Suppressor macrophage treated with lipopolysaccharide for 4 hours (primary cell): Measurements from ENCODE around the gene C2orf42.
"Not testable (repeated sequence)": the region's sequence is repeated elsewhere in the genome, so short reads cannot be mapped to it uniquely, and the experiment has no call there.

Source experiments
- DNase-seq: peaks from one replicate; pipeline ENCODE4 v3.0.0-alpha.2; 2020

Gene C2orf42

GRCh38 chr2:70131344-70132143, 59.3 kb downstream of the C2orf42 start:
- DNase-seq: not testable (repeated sequence)

GRCh38 chr2:70128005-70128404, 62.8 kb downstream of the C2orf42 start:
- no peak for DNase-seq

GRCh38 chr2:70126413-70126812, 64.4 kb downstream of the C2orf42 start:
- DNase-seq: peak; percentile 61

GRCh38 chr2:70125498-70125898, 65.3 kb downstream of the C2orf42 start:
- no peak for DNase-seq

DNA sequence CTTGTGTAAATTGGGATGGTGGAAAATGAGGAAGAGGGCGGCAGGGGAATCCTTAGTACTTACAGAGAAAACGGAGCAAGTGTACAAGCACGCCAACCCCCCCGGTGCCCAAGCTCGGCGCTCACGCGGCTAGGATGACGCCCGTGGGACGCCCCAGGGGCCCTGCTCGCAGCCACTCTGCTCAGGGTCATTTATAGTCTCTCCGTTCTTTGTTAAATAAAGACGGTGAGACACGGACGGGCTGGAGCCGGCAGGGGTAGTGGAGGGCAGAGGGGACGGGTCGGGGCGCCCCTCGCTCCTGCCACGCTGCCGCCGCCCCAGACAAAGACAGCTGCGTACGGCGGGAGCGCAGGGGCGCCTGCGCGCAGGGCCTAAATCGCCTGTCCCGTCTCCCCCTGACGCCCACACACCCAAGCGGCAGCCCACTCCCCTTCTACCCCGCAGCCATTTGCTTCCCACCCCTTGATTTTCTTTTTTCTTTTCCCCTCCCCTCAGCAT, 65.8 kb downstream of the C2orf42 start:
- DNase-seq: peak; percentile 84

GRCh38 chr2:70123829-70124116, 67.0 kb downstream of the C2orf42 start:
- DNase-seq: no peak

DNA sequence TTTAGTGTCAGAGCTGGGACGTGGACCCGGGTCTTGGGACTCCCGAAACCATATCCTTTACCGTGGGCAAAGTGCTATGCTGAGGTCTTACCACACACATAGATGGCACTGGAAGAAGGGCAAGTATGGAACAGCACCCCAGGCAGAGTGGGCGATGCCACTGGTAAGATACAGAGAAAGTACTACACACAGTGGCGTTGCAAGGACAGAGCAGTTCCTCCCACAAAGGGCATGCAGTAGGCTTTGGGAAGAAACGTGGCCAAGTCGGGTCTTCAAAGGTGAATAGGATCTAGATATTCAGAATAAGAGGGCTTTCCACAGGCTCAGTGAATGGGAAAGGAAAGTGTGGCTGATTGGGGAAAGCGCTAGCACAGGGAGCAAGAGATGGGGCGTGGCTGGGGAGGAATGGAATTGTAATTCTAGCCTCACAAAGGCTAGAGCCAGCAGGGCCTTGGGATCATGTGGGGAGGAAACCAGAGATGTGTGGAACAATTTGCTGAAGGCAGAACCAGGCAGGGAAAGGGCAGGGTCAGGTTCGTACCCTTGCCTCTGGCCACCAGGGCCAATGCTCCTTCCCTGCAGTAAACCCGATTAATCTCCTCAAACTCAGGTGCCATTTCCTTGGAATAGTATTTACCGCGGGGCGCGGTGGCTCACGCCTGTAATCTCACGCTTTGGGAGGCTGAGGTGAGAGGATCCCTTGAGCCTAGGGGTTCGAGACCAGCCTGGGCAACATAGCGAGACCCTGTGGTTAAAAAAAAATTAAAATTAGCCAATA, 67.6 kb downstream of the C2orf42 start:
- no peak for DNase-seq

GRCh38 chr2:70122470-70122869, 68.3 kb downstream of the C2orf42 start:
- DNase-seq: no peak

DNA sequence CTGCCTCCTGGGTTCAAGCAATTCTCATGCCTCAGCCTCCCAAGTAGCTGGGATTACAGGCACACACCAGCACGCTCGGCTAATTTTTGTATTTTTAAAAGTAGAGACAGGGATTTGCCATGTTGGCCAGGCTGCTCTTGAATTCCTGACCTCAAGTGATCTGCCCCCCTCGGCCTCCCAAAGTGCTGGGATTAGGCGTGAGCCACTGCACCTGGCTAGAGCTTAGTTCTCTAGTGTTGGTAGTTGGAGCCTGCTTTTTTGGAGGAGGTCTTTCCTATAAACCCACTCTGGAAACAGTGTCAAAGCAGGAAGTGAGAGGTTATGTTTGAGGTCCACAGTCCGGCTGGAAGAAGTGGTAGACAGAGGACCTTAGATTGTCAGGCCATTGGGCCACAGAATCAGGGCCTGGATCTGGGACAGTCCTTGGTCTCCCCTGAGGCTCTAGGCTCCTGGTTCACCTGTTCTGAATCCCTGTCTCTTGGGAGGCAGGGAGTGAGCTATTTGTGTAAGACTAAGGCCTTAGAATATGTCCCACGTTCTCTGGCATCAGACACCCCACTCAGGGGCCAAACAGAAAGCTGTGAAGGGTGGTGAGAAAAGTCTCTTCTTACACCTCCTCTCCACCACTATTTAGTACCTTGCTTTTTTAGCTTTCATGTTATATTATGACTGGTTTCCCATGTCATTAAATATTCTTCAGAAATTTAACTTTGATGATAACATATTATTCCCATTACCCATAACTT, 69.0 kb downstream of the C2orf42 start:
- no peak for DNase-seq

DNA sequence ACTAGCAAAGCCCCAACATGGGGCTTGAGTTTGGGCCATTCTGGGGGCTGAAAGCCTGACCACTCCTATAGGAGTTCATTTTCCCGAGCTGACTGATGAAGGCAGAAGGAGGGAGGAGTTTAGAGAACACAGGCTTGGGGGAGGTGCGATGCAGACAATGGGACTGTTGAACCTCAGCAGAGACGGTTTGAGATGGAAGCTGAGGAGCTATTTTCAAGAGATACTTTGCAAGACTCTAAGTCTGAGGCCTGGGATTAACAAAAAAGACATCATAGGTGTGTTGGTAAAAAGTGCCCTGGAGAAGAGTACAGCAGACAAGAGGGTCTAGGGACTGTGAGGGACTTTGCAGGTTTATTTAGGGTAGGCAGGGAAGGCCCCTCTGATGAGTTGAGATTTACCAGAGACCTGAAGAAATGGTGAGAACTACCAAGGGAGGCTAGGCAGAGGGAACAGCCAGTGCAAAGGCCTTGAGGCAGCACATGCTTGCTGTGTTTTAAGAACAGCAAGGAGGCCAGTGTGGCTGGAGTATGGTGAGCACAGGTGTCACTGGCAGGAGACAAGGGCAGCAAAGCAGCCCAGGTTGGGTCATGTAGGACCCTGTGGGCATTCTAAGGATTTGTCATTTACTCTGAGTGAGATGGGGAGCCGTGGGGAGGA, 71.9 kb downstream of the C2orf42 start:
- no peak for DNase-seq

- DNase-seq: no peak
Measured at GRCh38 chr2:70116936-70117552, 73.8 kb downstream of the C2orf42 start.

DNA sequence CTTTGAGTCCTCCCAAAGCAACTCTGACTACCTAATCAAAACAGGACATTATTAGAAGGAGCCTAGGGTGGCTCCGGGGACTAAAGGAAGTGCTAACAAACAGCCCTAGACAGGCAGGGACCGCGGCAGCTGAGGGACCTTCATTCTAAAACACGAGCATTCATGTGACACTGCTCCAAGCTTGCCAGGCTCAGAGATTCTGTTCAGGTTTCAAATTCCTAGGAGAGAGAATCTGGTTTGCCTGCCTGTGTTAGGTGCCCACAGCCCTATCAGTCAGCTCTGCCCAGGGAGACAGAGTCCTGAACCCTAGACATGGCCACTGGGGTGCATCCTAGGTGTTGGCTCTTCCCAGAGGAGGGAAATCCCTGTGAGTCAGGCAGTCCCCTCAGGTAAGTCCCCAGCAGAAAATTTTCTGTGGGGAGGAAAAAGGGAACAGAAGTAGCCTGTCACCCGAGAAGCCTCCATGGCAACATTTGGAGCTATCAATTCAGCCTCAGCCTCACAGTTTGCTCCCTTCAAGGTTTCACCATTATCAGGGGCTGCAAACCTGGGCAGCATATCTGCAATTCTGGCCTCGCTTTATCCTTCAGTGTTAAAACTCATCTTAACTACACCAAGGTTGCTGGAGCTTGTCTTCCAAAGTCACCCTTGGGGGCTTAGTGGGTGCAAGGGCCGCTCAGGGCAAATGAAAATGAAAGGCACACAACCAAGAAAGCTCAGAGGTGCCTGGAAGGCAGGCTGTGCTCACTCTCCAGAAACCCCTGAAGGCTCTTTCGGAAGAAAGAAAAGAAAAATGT, 75.0 kb downstream of the C2orf42 start:
- peak; percentile 70 for DNase-seq

DNA sequence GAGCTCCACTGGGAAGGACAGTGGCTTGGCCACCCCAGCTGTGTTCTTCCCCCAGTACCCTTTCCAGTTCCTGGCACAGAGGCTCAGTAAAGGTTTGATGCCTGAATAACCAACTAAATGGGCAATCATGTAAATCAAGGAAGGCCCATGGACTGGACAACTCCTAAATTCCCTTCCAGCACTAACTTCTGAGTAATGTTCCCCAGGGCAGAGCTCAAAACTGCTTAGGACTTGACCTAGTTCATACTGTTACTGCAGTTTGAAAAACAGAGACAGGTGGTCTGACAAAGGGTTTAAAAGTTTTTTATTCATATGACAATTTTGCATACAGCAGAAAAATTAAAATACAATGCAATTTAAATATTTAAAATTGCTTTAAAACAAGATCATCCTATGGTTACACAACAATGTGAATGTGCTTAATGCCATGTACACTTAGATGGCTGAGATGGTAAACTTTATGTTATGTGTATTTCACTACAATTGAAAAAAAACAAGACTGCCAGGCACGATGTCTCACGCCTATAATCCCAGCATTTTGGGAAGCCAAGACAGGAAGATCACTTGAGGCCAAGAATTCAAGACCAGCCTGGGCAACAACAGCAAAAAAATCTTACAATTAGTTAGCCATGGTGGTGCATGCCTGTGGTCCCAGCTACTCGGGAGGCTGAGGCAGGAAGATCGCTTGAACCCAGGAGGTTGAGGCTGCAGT, 77.3 kb downstream of the C2orf42 start:
- DNase-seq: no peak

DNA sequence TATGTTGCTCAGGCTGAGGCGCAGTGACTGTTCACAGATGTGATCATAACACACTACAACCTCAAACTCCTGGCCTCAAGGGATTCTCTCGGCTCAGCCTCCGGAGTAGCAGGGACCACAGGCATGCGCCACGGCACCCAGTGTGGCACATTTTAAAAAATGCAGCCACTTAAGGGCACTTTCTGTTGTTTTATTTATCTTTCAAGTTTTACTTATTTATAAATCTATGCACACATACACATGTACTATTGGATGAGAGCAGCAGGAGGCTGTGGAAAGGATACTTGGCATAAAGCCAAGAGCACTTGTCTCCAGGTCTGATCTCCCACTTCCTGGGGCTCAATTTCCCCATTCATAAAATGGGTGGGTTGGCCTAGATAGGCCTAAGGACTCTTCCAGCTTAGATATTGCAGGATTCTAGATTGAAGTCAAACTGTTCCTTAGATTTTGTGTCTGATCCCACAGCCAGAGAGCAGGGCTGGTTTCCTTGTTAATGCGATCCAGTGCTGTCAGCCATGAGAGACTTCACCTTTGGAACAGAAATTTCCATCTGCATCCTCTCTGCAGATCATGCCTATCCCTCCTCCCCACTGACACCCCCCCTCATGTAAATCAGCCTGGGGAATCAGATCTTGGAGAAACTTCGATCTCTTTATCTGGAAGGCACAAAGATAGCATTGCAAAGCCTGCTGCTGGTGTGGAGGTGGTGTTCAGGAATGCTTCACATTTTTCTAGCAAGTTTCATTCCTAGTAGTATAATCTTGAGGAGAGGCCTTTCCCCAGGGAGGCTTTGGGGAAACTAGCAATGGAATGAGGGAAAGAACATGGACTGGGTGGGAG, 78.8 kb downstream of the C2orf42 start:
- no peak for DNase-seq

GRCh38 chr2:70110397-70110796, 80.4 kb downstream of the C2orf42 start:
- DNase-seq: not testable (repeated sequence)

DNA sequence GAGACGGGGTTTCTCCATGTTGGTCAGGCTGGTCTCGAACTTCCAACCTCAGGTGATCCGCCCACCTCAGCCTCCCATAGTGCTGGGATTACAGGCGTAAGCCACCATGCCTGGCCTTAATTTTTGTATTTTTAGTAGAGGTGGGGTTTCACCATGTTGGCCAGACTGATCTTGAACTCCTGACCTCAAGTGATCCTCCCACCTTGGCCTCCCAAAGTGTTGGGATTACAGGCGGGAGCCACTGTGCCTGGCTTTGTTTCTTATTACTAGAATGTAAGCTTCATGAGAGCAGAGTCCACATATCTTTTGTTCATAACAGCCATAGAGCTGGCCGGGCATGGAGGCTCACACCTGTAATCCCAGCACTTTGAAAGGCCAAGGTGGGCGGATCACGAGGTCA, 84.7 kb downstream of the C2orf42 start:
- DNase-seq: not testable (repeated sequence)

GRCh38 chr2:70104231-70105111, 86.3 kb downstream of the C2orf42 start:
- DNase-seq: peak; percentile 73

GRCh38 chr2:70103531-70104061, 87.2 kb downstream of the C2orf42 start:
- no peak for DNase-seq
